NT2/D1 (cell line): Measurements from ENCODE around the gene PBOV1.

Experiments
- DNase-seq: peaks from one replicate; pipeline ENCODE4 v3.0.0-alpha.2; 2011; ENCODE audit warnings: low read depth, low spot score
- H3K27me3 ChIP-seq: 2 replicates; pipeline ENCODE4 v1.6.0; 2011; ENCODE audit warnings: mild to moderate bottlenecking; ENCODE audit not compliant: insufficient read length, insufficient read depth
- H3K36me3 ChIP-seq: 2 replicates; pipeline ENCODE4 v1.6.1; 2011; ENCODE audit warnings: mild to moderate bottlenecking, low read length, mixed read lengths; ENCODE audit not compliant: insufficient read depth, insufficient read length
- H3K4me1 ChIP-seq: 2 replicates; pipeline ENCODE4 v1.5.1; 2011; ENCODE audit not compliant: insufficient read depth, insufficient read length
- H3K4me3 ChIP-seq: 2 replicates; pipeline ENCODE4 v1.5.1; 2011; ENCODE audit warnings: low read depth; ENCODE audit not compliant: insufficient read length
- H3K9ac ChIP-seq: 2 replicates; pipeline ENCODE4 v1.6.0; 2011; ENCODE audit warnings: low read depth; ENCODE audit not compliant: insufficient read length
- H3K9me3 ChIP-seq: 2 replicates; pipeline ENCODE4 v1.5.1; 2011; ENCODE audit warnings: mild to moderate bottlenecking, low read length; ENCODE audit not compliant: insufficient read depth
- SUZ12 ChIP-seq: IDR thresholded peaks from 2 replicates; pipeline ENCODE4 v1.6.1; 2011; ENCODE audit not compliant: insufficient read length, insufficient read depth; ENCODE audit errors: extremely low read depth
- YY1 ChIP-seq: IDR thresholded peaks from 2 replicates; pipeline ENCODE4 v1.6.1; 2011; ENCODE audit not compliant: insufficient read length, insufficient read depth
- ZNF274 ChIP-seq: IDR thresholded peaks from 2 replicates; pipeline ENCODE4 v1.6.1; 2011; ENCODE audit warnings: mild to moderate bottlenecking, low read depth, low read length

Gene PBOV1

DNA sequence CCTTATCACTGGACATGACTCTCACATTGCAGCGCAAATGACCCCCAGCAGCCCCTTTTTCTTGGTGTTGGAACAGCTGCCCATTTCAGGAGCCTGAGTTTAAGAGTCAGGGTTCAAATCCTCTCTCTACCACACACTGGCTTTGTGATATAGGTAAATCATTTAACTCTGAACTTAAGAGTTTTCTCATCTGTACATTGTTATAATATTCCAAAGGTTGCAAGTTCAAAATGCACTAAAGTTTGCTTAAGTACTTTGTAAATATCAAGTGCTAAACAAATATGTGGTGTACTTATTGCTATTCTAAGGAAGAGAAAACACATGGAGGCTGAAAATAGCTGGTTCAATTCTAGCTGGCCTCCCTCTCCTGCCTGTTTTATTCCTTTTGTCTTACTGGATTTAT lies 39.3 kb upstream of the PBOV1 start:
- TF ChIP-seq YY1 = no peak
- TF ChIP-seq SUZ12 = no peak
- TF ChIP-seq ZNF274 = no peak
- DNase-seq = no peak
- Histone ChIP-seq H3K4me3 (no peak overlapping the region), H3K4me1 (no peaks in the 10 kb centered on the region), H3K27me3 (no peaks in the 10 kb centered on the region), H3K9me3 (no peaks in the 10 kb centered on the region), H3K9ac (no peak overlapping the region), H3K36me3 (no peaks in the 10 kb centered on the region)

DNA sequence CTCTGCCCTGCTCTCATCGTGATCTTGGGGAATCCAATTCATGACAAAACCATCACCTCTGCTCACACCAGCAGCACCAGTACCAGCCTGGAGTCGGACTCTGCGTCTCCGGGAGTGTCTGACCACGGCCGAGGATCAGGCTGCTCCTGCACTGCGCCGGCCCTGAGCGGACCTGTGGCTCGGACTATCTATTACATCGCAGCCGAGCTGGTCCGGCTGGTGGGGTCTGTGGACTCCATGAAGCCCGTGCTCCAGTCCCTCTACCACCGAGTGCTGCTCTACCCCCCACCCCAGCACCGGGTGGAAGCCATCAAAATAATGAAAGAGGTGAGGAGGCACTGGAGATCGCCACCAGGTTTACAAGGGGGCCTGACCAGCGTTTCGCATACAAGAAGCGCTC lies 37.2 kb upstream of the PBOV1 start:
- Histone ChIP-seq H3K27me3 (no peaks in the 10 kb centered on the region), H3K4me3 (no peak overlapping the region), H3K9me3 (no peaks in the 10 kb centered on the region), H3K9ac (no peak overlapping the region), H3K36me3 (no peaks in the 10 kb centered on the region), H3K4me1 (no peaks in the 10 kb centered on the region)
- no peak for DNase-seq
- TF ChIP-seq ZNF274 (no peak), SUZ12 (no peak), YY1 (no peak)

DNA sequence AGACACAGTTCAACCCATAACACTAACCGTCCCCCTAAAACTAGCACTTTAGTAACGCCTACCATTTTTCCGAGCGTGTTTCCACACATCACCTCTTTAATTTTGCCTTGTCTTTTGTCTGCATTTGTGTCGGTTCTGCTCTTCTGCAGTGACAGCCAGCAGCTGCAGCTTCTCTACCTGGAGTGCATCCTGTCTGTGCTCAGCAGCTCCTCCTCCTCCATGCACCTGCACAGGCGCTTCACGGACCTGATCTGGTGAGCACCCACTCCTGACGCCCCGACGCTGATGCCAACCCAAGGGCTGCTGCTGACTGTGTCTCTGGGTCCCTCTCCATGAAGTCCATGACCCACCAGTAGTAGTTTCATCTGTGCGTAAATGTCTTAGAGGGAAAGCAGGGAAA lies 35.4 kb upstream of the PBOV1 start:
- DNase-seq = no peak
- no peaks in the 10 kb centered on the region for H3K36me3 ChIP-seq
- TF ChIP-seq ZNF274 (no peak), SUZ12 (no peak), YY1 (no peak)
- no peaks in the 10 kb centered on the region for H3K9me3 ChIP-seq
- H3K27me3 ChIP-seq = no peaks in the 10 kb centered on the region
- no peaks in the 10 kb centered on the region for H3K4me1 ChIP-seq
- no peak overlapping the region for H3K9ac ChIP-seq
- no peak overlapping the region for H3K4me3 ChIP-seq

DNA sequence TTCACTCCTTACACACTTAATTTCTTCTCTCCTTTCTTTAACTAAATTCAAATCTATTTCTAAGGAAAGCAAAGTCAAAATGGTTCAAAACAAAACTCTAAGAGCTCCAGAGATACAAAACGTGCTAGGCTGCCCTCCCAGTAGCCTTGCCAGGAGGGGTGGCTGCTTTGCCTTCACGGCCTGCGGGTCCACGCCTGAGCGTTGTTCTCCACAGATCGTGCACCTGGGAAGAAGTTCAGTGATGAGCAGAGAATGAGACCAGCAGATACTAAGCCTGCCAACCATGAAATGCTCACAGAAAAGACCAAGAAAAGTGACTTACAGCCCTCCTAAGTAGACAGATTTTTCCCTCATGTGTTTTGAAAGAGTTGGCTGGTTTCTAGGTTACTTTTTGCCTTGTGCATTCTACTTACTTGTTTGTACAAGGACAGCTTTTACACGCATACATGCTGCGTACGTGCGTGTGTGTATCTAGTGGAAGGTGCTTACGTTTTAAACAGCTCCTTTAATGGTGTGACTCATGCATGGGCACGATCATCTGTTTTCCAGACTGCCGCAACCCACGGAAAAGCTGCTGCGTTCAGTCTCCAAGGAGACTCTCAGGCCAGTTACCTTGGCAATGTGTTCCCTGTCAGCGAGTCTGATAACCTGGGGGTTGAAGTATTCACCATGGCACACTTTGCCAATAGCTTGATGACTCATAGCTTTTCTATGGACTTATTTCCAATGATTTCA lies 32.4 kb upstream of the PBOV1 start:
- no peak overlapping the region for H3K9ac ChIP-seq
- no peaks in the 10 kb centered on the region for H3K27me3 ChIP-seq
- no peaks in the 10 kb centered on the region for H3K9me3 ChIP-seq
- H3K36me3 ChIP-seq = no peaks in the 10 kb centered on the region
- no peak overlapping the region for H3K4me3 ChIP-seq
- TF ChIP-seq ZNF274 (no peak), YY1 (no peak), SUZ12 (no peak)
- no peaks in the 10 kb centered on the region for H3K4me1 ChIP-seq
- no peak for DNase-seq

DNA sequence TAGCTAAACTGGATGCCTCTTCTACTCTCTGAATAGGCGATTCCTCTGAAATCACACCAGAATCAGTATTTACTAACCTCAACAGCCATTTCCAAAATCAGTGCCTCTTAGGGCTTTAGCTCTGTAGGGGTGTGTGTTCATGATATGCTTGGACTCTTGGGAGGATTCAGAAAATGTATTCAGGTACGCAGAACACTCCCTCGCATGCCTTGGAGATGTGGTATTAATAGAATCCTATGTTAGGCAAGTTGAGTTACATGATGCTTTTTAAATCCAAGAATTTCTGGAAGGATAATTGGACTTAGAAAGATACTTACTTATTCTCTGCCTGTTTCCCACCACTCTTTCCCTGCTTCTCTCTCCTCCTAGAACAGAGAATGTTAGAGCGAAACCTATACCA lies 31.8 kb upstream of the PBOV1 start:
- DNase-seq = no peak
- H3K4me1 ChIP-seq = no peaks in the 10 kb centered on the region

DNA sequence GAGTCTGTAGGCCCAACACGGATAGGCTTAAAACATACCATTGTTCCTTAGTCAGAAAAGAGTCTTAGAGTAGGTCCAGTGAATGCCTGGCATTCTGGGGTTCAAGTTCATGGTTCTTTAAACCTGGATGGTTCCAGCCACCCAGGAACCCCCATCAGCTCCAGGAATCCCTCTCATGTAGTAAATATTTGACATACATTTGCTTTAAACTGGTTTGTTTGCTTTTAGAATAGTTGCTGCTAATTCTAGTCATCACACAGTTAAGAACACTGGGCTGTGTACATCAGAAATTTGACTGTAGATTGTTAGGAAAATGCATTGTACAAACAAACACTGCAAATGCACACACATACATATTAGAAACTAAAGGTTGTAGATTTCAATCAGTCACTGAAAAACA lies 30.6 kb upstream of the PBOV1 start:
- DNase-seq = no peak
- no peaks in the 10 kb centered on the region for H3K36me3 ChIP-seq
- TF ChIP-seq SUZ12 (no peak), YY1 (no peak), ZNF274 (no peak)
- no peaks in the 10 kb centered on the region for H3K27me3 ChIP-seq
- no peak overlapping the region for H3K4me3 ChIP-seq
- no peak overlapping the region for H3K9ac ChIP-seq
- no peaks in the 10 kb centered on the region for H3K9me3 ChIP-seq
- no peaks in the 10 kb centered on the region for H3K4me1 ChIP-seq

More for the DNA sequence above, 31.8 kb upstream of the PBOV1 start:
- Histone ChIP-seq H3K4me3 (no peak overlapping the region), H3K27me3 (no peaks in the 10 kb centered on the region), H3K9me3 (no peaks in the 10 kb centered on the region), H3K9ac (no peak overlapping the region), H3K36me3 (no peaks in the 10 kb centered on the region)
- TF ChIP-seq ZNF274 (no peak), SUZ12 (no peak), YY1 (no peak)

DNA sequence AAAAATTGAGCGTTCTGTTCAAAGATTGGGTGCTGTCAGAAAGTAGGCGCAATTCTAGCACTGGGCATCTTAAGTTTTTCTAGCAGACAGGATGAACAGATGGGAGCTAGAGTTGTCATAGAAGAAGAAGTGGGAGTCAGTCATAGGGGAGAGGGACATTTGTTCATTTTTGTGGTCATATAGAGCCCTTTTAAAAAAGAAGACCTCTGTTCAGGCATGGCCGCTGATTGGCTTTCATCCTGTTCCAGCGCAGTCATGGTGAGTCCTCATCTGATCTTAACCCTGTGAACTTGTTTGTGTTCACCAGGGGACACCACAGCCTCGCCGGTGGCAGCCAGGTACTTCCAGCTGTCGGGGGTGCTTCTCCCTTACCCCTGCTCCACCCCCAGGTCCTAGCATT lies 29.7 kb upstream of the PBOV1 start:
- no peak overlapping the region for H3K4me3 ChIP-seq
- no peaks in the 10 kb centered on the region for H3K9me3 ChIP-seq
- no peak overlapping the region for H3K9ac ChIP-seq
- DNase-seq = no peak
- no peak for TF ChIP-seq ZNF274
- no peak for TF ChIP-seq YY1
- TF ChIP-seq SUZ12 = no peak
- no peaks in the 10 kb centered on the region for H3K27me3 ChIP-seq
- H3K36me3 ChIP-seq = no peaks in the 10 kb centered on the region
- H3K4me1 ChIP-seq = no peaks in the 10 kb centered on the region
